KMS-11 (cell line): ENCODE data around the gene ELF4.
"Not testable (repeated sequence)": the region's sequence is repeated elsewhere in the genome, so short reads cannot be mapped to it uniquely, and the experiment has no call there.

Experiments
- H2AFZ ChIP-seq: fragments of 200-600 bp; sonication (generic); 2 replicates; pipeline ENCODE4 v1.6.1; 2016; ENCODE audit warnings: antibody characterized with exemption, mixed run types, low read depth
- H3K27ac ChIP-seq: fragments of 200-600 bp; sonication (generic); 2 replicates; pipeline ENCODE4 v1.6.1; 2016; ENCODE audit warnings: mild to moderate bottlenecking, mixed run types
- H3K27me3 ChIP-seq: fragments of 200-600 bp; sonication (generic); 2 replicates; pipeline ENCODE4 v1.6.1; 2017; ENCODE audit warnings: mild to moderate bottlenecking, low read depth, mixed run types, moderate library complexity; ENCODE audit not compliant: insufficient read depth
- H3K36me3 ChIP-seq: fragments of 200-600 bp; sonication (generic); 2 replicates; pipeline ENCODE4 v1.6.1; 2017; ENCODE audit warnings: mild to moderate bottlenecking, mixed run types; ENCODE audit not compliant: insufficient read depth
- H3K4me1 ChIP-seq: fragments of 200-600 bp; sonication (generic); 2 replicates; pipeline ENCODE4 v1.6.1; 2016; ENCODE audit warnings: mild to moderate bottlenecking, low read depth, mixed run types; ENCODE audit not compliant: poor library complexity, severe bottlenecking
- H3K4me2 ChIP-seq: fragments of 200-600 bp; sonication (generic); 2 replicates; pipeline ENCODE4 v1.7.0; 2016; ENCODE audit warnings: mild to moderate bottlenecking, mixed run types
- H3K4me3 ChIP-seq: fragments of 200-600 bp; sonication (generic); IDR thresholded peaks from 2 replicates; pipeline ENCODE4 v1.6.1; 2017; ENCODE audit warnings: low read depth, low read length, mixed read lengths; ENCODE audit not compliant: insufficient read depth
- H3K79me2 ChIP-seq: fragments of 200-600 bp; sonication (generic); 2 replicates; pipeline ENCODE4 v1.6.1; 2016; ENCODE audit warnings: low read depth, mixed run types; ENCODE audit not compliant: insufficient read depth
- H3K9ac ChIP-seq: fragments of 200-600 bp; sonication (generic); 2 replicates; pipeline ENCODE4 v1.6.1; 2016; ENCODE audit warnings: mild to moderate bottlenecking, mixed run types
- H4K20me1 ChIP-seq: fragments of 200-600 bp; sonication (generic); 2 replicates; pipeline ENCODE4 v1.6.1; 2016; ENCODE audit warnings: mild to moderate bottlenecking, mixed run types; ENCODE audit not compliant: insufficient read depth
- CTCF ChIP-seq: fragments of 200-600 bp; sonication (generic); conservative IDR thresholded peaks from 2 replicates; pipeline ENCODE4 v1.6.1; 2017; ENCODE audit warnings: low read depth, mild to moderate bottlenecking, antibody characterized with exemption, low read length, moderate library complexity, mixed read lengths

The ELF4 gene

GRCh38 chrX:130119312-130119898 lies 9.1 kb upstream of the ELF4 start:
- H3K4me2 ChIP-seq: no peak overlapping the region
- no peak overlapping the region for H3K27ac ChIP-seq

GRCh38 chrX:130118441-130119311 lies 8.4 kb upstream of the ELF4 start:
- Histone ChIP-seq H3K4me2 (no peak overlapping the region; the same call in 1 of the 2 replicates), H3K27me3 (no peaks in the 10 kb centered on the region), H3K36me3 (no peaks in the 10 kb centered on the region), H4K20me1 (no peaks in the 10 kb centered on the region), H3K4me1 (peaks cover 44% of the 10 kb centered on the region), H3K27ac (no peak overlapping the region), H3K9ac (no peak overlapping the region), H3K79me2 (no peaks in the 10 kb centered on the region), H3K4me3 (no peak overlapping the region), H2AFZ (no peak overlapping the region)
- no peak for TF ChIP-seq CTCF

More at GRCh38 chrX:130119312-130119898, 9.1 kb upstream of the ELF4 start:
- Histone ChIP-seq H2AFZ (no peak overlapping the region), H3K4me3 (no peak overlapping the region), H3K4me1 (peaks cover 37% of the 10 kb centered on the region), H3K27me3 (no peaks in the 10 kb centered on the region), H3K9ac (no peak overlapping the region), H3K79me2 (no peaks in the 10 kb centered on the region), H3K36me3 (no peaks in the 10 kb centered on the region), H4K20me1 (no peaks in the 10 kb centered on the region)
- TF ChIP-seq CTCF: no peak

- no peak overlapping the region for H3K4me3 ChIP-seq
- TF ChIP-seq CTCF: no peak
Observed at GRCh38 chrX:130117166-130117565, 6.9 kb upstream of the ELF4 start.

GRCh38 chrX:130115119-130115885 lies 5.0 kb upstream of the ELF4 start:
- not testable (repeated sequence) for H2AFZ ChIP-seq, H3K27ac ChIP-seq, H3K4me3 ChIP-seq, H3K79me2 ChIP-seq, H3K36me3 ChIP-seq, H3K27me3 ChIP-seq, H4K20me1 ChIP-seq, H3K4me2 ChIP-seq, H3K9ac ChIP-seq
- H3K4me1 ChIP-seq: peaks cover 38% of the 10 kb centered on the region

More at GRCh38 chrX:130117166-130117565, 6.9 kb upstream of the ELF4 start:
- H3K79me2 ChIP-seq: no peaks in the 10 kb centered on the region
- no peaks in the 10 kb centered on the region for H3K36me3 ChIP-seq
- H3K4me1 ChIP-seq: peaks cover 47% of the 10 kb centered on the region
- H3K27me3 ChIP-seq: no peaks in the 10 kb centered on the region
- no peak overlapping the region for H3K4me2 ChIP-seq
- no peaks in the 10 kb centered on the region for H4K20me1 ChIP-seq
- H3K9ac ChIP-seq: no peak overlapping the region
- no peak overlapping the region for H2AFZ ChIP-seq
- no peak overlapping the region for H3K27ac ChIP-seq
